WTC11 (cell line): ENCODE data around the gene DENND5A. TPM values are rescaled to one million over a fixed set of nuclear protein-coding genes. Genes with fewer than 3 reads are reported as not detected.

ENCODE experiments used
- ATAC-seq: fragments of 200-7000 bp; cut with Tn5 transposase; 2 replicates; pipeline ENCODE4 v1.10.0; 2021; ENCODE audit warnings: mild to moderate bottlenecking, moderate library complexity
- CTCF ChIA-PET: fragments of 300-600 bp; sonication (Branson Sonifier 250); formaldehyde crosslinking; loops from one replicate; lab custom pipeline; 2021; ENCODE audit warnings: antibody characterized with exemption; lab: Charles Lee
- POLR2A ChIA-PET: fragments of 350-600 bp; sonication (Branson Sonifier 250); formaldehyde crosslinking; loops from one replicate; lab custom pipeline; 2021; ENCODE audit warnings: antibody characterized with exemption; lab: Charles Lee
- DNase-seq: peaks from one replicate; pipeline ENCODE4 v3.0.0; 2021; ENCODE audit warnings: low spot score
- H3K27ac Mint-ChIP-seq: 2 replicates; pipeline ENCODE4 v1.8.0; 2021; ENCODE audit warnings: mixed read lengths
- H3K27me3 Mint-ChIP-seq: 2 replicates; pipeline ENCODE4 v1.8.0; 2021; ENCODE audit warnings: low read depth, mild to moderate bottlenecking, moderate library complexity, mixed read lengths
- H3K36me3 Mint-ChIP-seq: 2 replicates; pipeline ENCODE4 v1.8.0; 2021; ENCODE audit warnings: mixed read lengths
- H3K4me1 Mint-ChIP-seq: 2 replicates; pipeline ENCODE4 v1.8.0; 2022; ENCODE audit warnings: mixed read lengths
- H3K4me3 Mint-ChIP-seq: 2 replicates; pipeline ENCODE4 v1.8.0; 2021; ENCODE audit warnings: mild to moderate bottlenecking, moderate library complexity, mixed read lengths
- H3K9me3 Mint-ChIP-seq: 2 replicates; pipeline ENCODE4 v1.8.0; 2021; ENCODE audit warnings: mixed read lengths
- CBFB ChIP-seq: sonication (generic); formaldehyde crosslinking; IDR thresholded peaks from 2 replicates; pipeline ENCODE4 v1.8.1; 2022; ENCODE audit warnings: mild to moderate bottlenecking, low read depth, missing genetic modification reagents
- ELF4 ChIP-seq: sonication (generic); formaldehyde crosslinking; IDR thresholded peaks from 2 replicates; pipeline ENCODE4 v1.8.1; 2022; ENCODE audit warnings: low read depth, mild to moderate bottlenecking, moderate library complexity, missing genetic modification reagents
- HMGA2 ChIP-seq: fragments of 250-450 bp; sonication (Bioruptor Pico); IDR thresholded peaks from 2 replicates; pipeline ENCODE4 v1.4.0; 2021; ENCODE audit warnings: mild to moderate bottlenecking, moderate library complexity
- IRF2 ChIP-seq: sonication (generic); formaldehyde crosslinking; IDR thresholded peaks from 2 replicates; pipeline ENCODE4 v1.8.0; 2022; ENCODE audit warnings: low read depth, missing genetic modification reagents, borderline replicate concordance
- JAZF1 ChIP-seq: fragments of 250-450 bp; sonication (Bioruptor Pico); IDR thresholded peaks from 2 replicates; pipeline ENCODE4 v1.9.0; 2021; ENCODE audit warnings: moderate library complexity, mild to moderate bottlenecking, inconsistent platforms
- NFATC4 ChIP-seq: fragments of 250-450 bp; sonication (Bioruptor Pico); IDR thresholded peaks from 2 replicates; pipeline ENCODE4 v1.9.0; 2021; ENCODE audit warnings: mild to moderate bottlenecking
- NFE2L1 ChIP-seq: sonication (generic); formaldehyde crosslinking; IDR thresholded peaks from 2 replicates; pipeline ENCODE4 v1.8.1; 2023; ENCODE audit warnings: missing genetic modification reagents
- NR1H2 ChIP-seq: sonication (generic); formaldehyde crosslinking; IDR thresholded peaks from 2 replicates; pipeline ENCODE4 v1.9.0; 2021; ENCODE audit warnings: mild to moderate bottlenecking, moderate library complexity, missing genetic modification reagents
- NR3C1 ChIP-seq: sonication (generic); formaldehyde crosslinking; conservative IDR thresholded peaks from 2 replicates; pipeline ENCODE4 v1.8.1; 2023; ENCODE audit warnings: low read depth, mild to moderate bottlenecking, missing genetic modification reagents
- RORB ChIP-seq: fragments of 250-450 bp; sonication (Bioruptor Pico); IDR thresholded peaks from 2 replicates; pipeline ENCODE4 v1.9.0; 2021; ENCODE audit warnings: mild to moderate bottlenecking
- TCF7 ChIP-seq: sonication (generic); formaldehyde crosslinking; IDR thresholded peaks from 2 replicates; pipeline ENCODE4 v1.8.0; 2022; ENCODE audit warnings: mild to moderate bottlenecking, low read depth, missing genetic modification reagents, moderate library complexity
- TEAD1 ChIP-seq: sonication (generic); formaldehyde crosslinking; IDR thresholded peaks from 2 replicates; pipeline ENCODE4 v1.8.0; 2022; ENCODE audit warnings: mild to moderate bottlenecking, missing genetic modification reagents
- ZNF219 ChIP-seq: sonication (generic); formaldehyde crosslinking; IDR thresholded peaks from 2 replicates; pipeline ENCODE4 v1.8.0; 2023; ENCODE audit warnings: missing genetic modification reagents, mild to moderate bottlenecking, borderline replicate concordance
- total RNA-seq: library from RNA; stranded (reverse); gene quantifications from 3 replicates; pipeline ENCODE4 v1.2.3, GENCODE V29; 2021
- TF ChIP-seq, protein P1 (sequence below): sonication (generic); formaldehyde crosslinking; IDR thresholded peaks from 2 replicates; pipeline ENCODE4 v1.8.0; 2022; ENCODE audit warnings: missing genetic modification reagents
- TF ChIP-seq, protein P2 (sequence below): sonication (generic); formaldehyde crosslinking; IDR thresholded peaks from 2 replicates; pipeline ENCODE4 v1.8.0; 2023; ENCODE audit warnings: missing genetic modification reagents
- TF ChIP-seq, protein P3 (sequence below): sonication (generic); formaldehyde crosslinking; IDR thresholded peaks from 2 replicates; pipeline ENCODE4 v1.8.1; 2023; ENCODE audit warnings: mild to moderate bottlenecking, moderate library complexity, missing genetic modification reagents
- TF ChIP-seq, protein P4 (sequence below): fragments of 250-450 bp; sonication (Bioruptor Pico); IDR thresholded peaks from 2 replicates; pipeline ENCODE4 v2.1.2; 2022; ENCODE audit warnings: mild to moderate bottlenecking, moderate library complexity
- TF ChIP-seq, protein P5 (sequence below): sonication (generic); formaldehyde crosslinking; IDR thresholded peaks from 2 replicates; pipeline ENCODE4 v1.8.0; 2022; ENCODE audit warnings: mild to moderate bottlenecking, missing genetic modification reagents
- TF ChIP-seq, protein P6 (sequence below): sonication (generic); formaldehyde crosslinking; conservative IDR thresholded peaks from 2 replicates; pipeline ENCODE4 v1.8.1; 2023; ENCODE audit warnings: mild to moderate bottlenecking, low read depth, missing genetic modification reagents, moderate library complexity
- TF ChIP-seq, protein P7 (sequence below): sonication (generic); formaldehyde crosslinking; IDR thresholded peaks from 2 replicates; pipeline ENCODE4 v1.8.0; 2023; ENCODE audit warnings: missing genetic modification reagents, mild to moderate bottlenecking, borderline replicate concordance

Gene DENND5A
- total RNA-seq, 1 experiment from 2014 or later, result 69.3 TPM

DNA sequence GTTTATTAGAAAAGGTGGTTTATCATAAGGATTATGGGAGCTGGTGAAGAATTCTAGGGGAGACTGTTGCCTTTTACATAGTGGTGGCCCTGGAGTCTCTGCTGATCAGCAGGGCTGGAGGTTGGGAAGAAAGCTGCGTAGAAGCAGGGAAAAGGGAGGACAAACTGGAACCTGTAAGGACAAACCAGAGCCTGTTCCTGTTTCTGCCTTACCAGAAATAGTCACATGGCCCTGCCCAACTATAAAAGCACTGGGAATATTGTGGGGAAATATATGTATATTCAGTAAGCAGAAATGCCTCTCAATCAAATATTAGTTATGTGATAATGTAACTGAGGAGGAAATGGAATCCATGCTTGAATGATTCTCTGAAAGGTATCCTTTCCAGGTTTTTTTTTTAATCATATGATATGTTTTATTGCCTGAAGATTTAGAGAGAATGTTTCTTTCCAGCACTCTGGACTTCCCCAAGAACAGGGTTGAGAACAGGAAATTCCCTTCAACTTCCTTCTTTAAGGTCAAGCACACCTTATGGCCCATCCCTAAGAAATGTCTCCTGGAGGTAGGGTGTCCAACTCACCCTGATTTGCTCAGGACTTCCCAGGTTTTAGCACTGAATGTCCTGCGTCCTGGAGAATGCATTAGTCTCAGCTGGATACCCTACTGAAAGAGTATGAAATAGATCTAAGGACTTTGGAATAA lies 139.8 kb downstream of the DENND5A start:
- Mint-ChIP-seq H3K4me1 (peaks cover 40% of the 10 kb centered on the region), H3K27me3 (no peaks in the 10 kb centered on the region), H3K4me3 (no peak overlapping the region), H3K9me3 (peaks cover 14% of the 10 kb centered on the region), H3K27ac (0 out of 2 replicates have a peak overlapping the region, but pooled peaks have one; percentile 44), H3K36me3 (peaks cover 8% of the 10 kb centered on the region)
- ChIA-PET POLR2A (no interaction called here), CTCF (interaction anchor here (0.8 to 2.1 kb wide), 3 partner anchors 13 to 110 kb away, joined by 3 to 13 read pairs (median 4); no protein-coding TSS in a partner anchor)
- ATAC-seq (no peak), DNase-seq (no peak)
- TF ChIP-seq RORB (CRISPR knock-in tag), result no peak
- TF ChIP-seq CBFB, result no peak
- TF ChIP-seq, protein P1, sequence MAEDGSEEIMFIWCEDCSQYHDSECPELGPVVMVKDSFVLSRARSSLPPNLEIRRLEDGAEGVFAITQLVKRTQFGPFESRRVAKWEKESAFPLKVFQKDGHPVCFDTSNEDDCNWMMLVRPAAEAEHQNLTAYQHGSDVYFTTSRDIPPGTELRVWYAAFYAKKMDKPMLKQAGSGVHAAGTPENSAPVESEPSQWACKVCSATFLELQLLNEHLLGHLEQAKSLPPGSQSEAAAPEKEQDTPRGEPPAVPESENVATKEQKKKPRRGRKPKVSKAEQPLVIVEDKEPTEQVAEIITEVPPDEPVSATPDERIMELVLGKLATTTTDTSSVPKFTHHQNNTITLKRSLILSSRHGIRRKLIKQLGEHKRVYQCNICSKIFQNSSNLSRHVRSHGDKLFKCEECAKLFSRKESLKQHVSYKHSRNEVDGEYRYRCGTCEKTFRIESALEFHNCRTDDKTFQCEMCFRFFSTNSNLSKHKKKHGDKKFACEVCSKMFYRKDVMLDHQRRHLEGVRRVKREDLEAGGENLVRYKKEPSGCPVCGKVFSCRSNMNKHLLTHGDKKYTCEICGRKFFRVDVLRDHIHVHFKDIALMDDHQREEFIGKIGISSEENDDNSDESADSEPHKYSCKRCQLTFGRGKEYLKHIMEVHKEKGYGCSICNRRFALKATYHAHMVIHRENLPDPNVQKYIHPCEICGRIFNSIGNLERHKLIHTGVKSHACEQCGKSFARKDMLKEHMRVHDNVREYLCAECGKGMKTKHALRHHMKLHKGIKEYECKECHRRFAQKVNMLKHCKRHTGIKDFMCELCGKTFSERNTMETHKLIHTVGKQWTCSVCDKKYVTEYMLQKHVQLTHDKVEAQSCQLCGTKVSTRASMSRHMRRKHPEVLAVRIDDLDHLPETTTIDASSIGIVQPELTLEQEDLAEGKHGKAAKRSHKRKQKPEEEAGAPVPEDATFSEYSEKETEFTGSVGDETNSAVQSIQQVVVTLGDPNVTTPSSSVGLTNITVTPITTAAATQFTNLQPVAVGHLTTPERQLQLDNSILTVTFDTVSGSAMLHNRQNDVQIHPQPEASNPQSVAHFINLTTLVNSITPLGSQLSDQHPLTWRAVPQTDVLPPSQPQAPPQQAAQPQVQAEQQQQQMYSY (CRISPR knock-in tag), result no peak
- TF ChIP-seq, protein P2, sequence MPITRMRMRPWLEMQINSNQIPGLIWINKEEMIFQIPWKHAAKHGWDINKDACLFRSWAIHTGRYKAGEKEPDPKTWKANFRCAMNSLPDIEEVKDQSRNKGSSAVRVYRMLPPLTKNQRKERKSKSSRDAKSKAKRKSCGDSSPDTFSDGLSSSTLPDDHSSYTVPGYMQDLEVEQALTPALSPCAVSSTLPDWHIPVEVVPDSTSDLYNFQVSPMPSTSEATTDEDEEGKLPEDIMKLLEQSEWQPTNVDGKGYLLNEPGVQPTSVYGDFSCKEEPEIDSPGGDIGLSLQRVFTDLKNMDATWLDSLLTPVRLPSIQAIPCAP (CRISPR knock-in tag), result no peak
- TF ChIP-seq, protein P3, sequence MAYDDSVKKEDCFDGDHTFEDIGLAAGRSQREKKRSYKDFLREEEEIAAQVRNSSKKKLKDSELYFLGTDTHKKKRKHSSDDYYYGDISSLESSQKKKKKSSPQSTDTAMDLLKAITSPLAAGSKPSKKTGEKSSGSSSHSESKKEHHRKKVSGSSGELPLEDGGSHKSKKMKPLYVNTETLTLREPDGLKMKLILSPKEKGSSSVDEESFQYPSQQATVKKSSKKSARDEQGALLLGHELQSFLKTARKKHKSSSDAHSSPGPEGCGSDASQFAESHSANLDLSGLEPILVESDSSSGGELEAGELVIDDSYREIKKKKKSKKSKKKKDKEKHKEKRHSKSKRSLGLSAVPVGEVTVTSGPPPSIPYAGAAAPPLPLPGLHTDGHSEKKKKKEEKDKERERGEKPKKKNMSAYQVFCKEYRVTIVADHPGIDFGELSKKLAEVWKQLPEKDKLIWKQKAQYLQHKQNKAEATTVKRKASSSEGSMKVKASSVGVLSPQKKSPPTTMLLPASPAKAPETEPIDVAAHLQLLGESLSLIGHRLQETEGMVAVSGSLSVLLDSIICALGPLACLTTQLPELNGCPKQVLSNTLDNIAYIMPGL, result no peak
- TF ChIP-seq, protein P4, sequence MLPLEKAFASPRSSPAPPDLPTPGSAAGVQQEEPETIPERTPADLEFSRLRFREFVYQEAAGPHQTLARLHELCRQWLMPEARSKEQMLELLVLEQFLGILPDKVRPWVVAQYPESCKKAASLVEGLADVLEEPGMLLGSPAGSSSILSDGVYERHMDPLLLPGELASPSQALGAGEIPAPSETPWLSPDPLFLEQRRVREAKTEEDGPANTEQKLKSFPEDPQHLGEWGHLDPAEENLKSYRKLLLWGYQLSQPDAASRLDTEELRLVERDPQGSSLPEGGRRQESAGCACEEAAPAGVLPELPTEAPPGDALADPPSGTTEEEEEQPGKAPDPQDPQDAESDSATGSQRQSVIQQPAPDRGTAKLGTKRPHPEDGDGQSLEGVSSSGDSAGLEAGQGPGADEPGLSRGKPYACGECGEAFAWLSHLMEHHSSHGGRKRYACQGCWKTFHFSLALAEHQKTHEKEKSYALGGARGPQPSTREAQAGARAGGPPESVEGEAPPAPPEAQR, result no peak
- no peak for TF ChIP-seq NFE2L1
- TF ChIP-seq ELF4 (CRISPR knock-in tag), result no peak
- TF ChIP-seq, protein P5, sequence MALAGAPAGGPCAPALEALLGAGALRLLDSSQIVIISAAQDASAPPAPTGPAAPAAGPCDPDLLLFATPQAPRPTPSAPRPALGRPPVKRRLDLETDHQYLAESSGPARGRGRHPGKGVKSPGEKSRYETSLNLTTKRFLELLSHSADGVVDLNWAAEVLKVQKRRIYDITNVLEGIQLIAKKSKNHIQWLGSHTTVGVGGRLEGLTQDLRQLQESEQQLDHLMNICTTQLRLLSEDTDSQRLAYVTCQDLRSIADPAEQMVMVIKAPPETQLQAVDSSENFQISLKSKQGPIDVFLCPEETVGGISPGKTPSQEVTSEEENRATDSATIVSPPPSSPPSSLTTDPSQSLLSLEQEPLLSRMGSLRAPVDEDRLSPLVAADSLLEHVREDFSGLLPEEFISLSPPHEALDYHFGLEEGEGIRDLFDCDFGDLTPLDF (CRISPR knock-in tag), result no peak
- no peak for TF ChIP-seq TCF7 (CRISPR knock-in tag)
- TF ChIP-seq ZNF219, result no peak
- no peak for TF ChIP-seq IRF2
- TF ChIP-seq, protein P6, sequence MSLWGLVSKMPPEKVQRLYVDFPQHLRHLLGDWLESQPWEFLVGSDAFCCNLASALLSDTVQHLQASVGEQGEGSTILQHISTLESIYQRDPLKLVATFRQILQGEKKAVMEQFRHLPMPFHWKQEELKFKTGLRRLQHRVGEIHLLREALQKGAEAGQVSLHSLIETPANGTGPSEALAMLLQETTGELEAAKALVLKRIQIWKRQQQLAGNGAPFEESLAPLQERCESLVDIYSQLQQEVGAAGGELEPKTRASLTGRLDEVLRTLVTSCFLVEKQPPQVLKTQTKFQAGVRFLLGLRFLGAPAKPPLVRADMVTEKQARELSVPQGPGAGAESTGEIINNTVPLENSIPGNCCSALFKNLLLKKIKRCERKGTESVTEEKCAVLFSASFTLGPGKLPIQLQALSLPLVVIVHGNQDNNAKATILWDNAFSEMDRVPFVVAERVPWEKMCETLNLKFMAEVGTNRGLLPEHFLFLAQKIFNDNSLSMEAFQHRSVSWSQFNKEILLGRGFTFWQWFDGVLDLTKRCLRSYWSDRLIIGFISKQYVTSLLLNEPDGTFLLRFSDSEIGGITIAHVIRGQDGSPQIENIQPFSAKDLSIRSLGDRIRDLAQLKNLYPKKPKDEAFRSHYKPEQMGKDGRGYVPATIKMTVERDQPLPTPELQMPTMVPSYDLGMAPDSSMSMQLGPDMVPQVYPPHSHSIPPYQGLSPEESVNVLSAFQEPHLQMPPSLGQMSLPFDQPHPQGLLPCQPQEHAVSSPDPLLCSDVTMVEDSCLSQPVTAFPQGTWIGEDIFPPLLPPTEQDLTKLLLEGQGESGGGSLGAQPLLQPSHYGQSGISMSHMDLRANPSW (CRISPR knock-in tag), result no peak
- TF ChIP-seq, protein P7, sequence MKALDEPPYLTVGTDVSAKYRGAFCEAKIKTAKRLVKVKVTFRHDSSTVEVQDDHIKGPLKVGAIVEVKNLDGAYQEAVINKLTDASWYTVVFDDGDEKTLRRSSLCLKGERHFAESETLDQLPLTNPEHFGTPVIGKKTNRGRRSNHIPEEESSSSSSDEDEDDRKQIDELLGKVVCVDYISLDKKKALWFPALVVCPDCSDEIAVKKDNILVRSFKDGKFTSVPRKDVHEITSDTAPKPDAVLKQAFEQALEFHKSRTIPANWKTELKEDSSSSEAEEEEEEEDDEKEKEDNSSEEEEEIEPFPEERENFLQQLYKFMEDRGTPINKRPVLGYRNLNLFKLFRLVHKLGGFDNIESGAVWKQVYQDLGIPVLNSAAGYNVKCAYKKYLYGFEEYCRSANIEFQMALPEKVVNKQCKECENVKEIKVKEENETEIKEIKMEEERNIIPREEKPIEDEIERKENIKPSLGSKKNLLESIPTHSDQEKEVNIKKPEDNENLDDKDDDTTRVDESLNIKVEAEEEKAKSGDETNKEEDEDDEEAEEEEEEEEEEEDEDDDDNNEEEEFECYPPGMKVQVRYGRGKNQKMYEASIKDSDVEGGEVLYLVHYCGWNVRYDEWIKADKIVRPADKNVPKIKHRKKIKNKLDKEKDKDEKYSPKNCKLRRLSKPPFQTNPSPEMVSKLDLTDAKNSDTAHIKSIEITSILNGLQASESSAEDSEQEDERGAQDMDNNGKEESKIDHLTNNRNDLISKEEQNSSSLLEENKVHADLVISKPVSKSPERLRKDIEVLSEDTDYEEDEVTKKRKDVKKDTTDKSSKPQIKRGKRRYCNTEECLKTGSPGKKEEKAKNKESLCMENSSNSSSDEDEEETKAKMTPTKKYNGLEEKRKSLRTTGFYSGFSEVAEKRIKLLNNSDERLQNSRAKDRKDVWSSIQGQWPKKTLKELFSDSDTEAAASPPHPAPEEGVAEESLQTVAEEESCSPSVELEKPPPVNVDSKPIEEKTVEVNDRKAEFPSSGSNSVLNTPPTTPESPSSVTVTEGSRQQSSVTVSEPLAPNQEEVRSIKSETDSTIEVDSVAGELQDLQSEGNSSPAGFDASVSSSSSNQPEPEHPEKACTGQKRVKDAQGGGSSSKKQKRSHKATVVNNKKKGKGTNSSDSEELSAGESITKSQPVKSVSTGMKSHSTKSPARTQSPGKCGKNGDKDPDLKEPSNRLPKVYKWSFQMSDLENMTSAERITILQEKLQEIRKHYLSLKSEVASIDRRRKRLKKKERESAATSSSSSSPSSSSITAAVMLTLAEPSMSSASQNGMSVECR (CRISPR knock-in tag), result no peak
- TF ChIP-seq NR1H2 (CRISPR knock-in tag), result no peak
- no peak for TF ChIP-seq NFATC4
- no peak for TF ChIP-seq TEAD1
- TF ChIP-seq HMGA2 (CRISPR knock-in tag), result no peak
- TF ChIP-seq NR3C1, result no peak
- no peak for TF ChIP-seq JAZF1 (CRISPR knock-in tag)
- TF ChIP-seq, all 79 proteins: peak for 0
